Activated CD8-positive, alpha-beta memory T cell treated with anti-CD3 and anti-CD28 coated beads for 24 hours (primary cell): ENCODE measurements around the gene PSAT1.
"Not testable (repeated sequence)": the region's sequence is repeated elsewhere in the genome, so short reads cannot be mapped to it uniquely, and the experiment has no call there.

ENCODE experiments used
- DNase-seq: peaks from one replicate; pipeline ENCODE4 v3.0.0-alpha.2; 2020

PSAT1 gene

GRCh38 chr9:78296893-78297671 lies at the start of gene PSAT1:
Gene PSAT1, plus strand, starts transcription at chr9:78297125. Its CDS starts 86 bp downstream, at chr9:78297211.
- DNase-seq: peak; percentile 93

DNA sequence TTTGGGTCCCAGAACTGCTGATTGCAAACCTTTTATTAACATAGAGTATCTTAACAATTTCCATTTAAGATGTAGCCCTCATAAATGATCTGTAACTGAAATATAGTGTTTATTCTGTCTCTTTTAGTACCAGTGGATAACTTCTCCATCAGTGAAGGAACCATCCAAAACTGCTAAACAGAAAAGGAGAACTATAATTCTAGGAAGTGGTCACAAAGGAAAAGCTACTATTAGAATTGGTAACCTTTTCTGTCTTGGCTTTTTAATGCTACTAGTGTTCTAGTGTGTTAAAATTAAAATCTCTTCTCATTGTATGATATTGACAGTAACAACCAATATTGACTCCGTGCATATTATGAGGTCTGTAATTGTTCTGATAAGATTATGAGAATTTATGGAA lies 48.3 kb upstream of the PSAT1 start:
- DNase-seq: no peak

- no peak for DNase-seq
Observed at GRCh38 chr9:78249542-78249941, 47.4 kb upstream of the PSAT1 start.

DNA sequence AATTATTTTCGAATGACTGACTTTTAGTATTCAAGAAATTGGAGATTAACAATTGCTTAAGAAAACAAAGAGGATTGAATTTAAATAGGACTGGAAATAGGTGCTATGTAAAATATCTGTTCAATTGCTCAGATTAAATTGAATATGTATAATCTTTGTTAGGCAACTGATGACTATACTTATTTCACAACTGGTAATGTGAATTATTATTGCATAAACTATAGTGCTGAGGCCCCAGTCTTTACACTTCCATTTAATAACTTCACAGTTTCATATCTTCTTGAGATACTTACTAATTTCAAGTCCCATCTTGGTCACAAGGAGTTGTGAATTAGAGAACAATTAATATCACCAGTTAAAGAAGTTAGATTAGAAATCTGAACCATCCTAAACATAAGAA lies 44.3 kb upstream of the PSAT1 start:
- no peak for DNase-seq

DNA sequence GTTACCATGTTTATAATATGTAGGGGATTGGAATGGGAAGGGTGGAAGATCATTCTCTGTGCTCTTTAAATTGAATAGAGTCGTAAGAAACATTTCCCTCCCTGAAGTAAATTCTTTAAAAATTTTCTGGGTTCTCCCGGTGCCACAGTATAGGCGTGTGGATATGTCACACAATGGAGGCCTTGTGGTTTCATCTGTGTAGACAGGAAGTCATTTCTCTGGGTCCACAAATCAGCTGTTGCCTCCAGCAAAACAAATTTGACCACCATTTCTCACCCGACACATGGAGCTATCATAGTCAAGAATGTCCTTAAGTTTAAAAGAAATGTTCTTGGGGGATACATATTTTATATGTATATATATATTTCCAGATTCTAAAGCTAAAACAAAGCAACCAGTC lies 43.6 kb upstream of the PSAT1 start:
- DNase-seq: no peak

GRCh38 chr9:78261403-78262001 lies 35.4 kb upstream of the PSAT1 start:
- DNase-seq: no peak

DNA sequence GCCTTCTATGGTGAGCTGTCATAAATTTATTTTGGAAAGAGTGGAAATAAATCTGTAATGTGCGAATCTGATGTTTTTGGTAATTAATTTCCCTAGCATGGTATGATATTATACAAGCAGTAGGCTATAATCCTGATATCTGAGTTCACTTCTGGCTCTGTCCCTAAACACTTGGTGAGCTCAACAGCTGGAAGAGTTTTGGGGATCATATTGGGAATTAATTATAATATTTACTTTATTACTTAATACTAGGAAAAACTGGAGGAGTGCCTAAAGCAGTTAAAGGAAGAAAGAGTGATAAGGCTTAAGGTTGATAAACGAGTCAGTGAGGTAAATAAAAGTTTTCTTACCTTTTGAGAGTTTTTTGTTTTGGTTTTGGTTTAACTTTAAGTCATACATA lies 34.3 kb upstream of the PSAT1 start:
- no peak for DNase-seq

GRCh38 chr9:78267889-78268288 lies 29.0 kb upstream of the PSAT1 start:
- no peak for DNase-seq

GRCh38 chr9:78269784-78270183 lies 27.1 kb upstream of the PSAT1 start:
- DNase-seq: no peak

GRCh38 chr9:78272307-78272706 lies 24.6 kb upstream of the PSAT1 start:
- DNase-seq: no peak

DNA sequence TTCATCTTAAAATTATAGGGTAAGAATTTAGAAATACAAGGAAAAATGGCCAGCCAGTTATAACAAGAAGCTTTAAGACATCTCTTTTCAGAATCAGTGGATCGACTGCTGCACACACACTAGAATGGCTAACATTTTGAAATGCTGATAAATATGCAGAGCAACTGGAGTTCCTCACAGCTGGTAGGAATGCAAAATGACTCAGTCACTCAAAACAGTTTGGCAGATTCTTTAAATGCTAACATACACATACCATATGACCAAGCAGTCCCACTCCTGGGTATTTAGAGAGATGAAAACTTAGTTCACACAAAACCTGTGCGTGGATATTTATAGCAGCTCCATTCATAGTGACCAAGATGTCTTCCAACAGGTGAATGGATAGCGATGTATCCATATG lies 23.2 kb upstream of the PSAT1 start:
- DNase-seq: no peak

- DNase-seq: no peak
Observed at GRCh38 chr9:78278177-78278777, 18.6 kb upstream of the PSAT1 start.

DNA sequence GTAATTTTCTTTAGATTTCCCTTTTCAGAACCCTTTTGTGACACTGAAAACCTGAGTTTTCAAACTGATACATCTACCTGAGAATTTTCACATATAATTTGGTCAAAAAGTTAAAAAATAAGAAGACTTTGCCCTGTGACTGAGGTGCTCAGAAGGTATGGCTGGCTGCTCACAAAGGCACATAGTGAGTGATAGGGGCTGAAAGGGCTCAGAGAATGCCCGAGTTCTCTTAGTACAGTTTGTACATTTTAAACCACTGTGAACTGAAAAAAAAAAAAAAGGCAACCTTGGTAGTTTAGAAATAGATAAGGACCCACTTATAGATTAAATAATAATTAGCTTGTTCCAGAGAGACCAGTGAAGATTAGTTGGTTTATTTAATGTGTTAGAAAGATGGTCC lies 18.1 kb upstream of the PSAT1 start:
- no peak for DNase-seq

GRCh38 chr9:78280982-78281668 lies 15.8 kb upstream of the PSAT1 start:
- no peak for DNase-seq

- not testable (repeated sequence) for DNase-seq
Observed at GRCh38 chr9:78284181-78284580, 12.7 kb upstream of the PSAT1 start.

- no peak for DNase-seq
Observed at GRCh38 chr9:78286125-78286524, 10.8 kb upstream of the PSAT1 start.

GRCh38 chr9:78286946-78287388 lies 10.0 kb upstream of the PSAT1 start:
- DNase-seq: no peak

DNA sequence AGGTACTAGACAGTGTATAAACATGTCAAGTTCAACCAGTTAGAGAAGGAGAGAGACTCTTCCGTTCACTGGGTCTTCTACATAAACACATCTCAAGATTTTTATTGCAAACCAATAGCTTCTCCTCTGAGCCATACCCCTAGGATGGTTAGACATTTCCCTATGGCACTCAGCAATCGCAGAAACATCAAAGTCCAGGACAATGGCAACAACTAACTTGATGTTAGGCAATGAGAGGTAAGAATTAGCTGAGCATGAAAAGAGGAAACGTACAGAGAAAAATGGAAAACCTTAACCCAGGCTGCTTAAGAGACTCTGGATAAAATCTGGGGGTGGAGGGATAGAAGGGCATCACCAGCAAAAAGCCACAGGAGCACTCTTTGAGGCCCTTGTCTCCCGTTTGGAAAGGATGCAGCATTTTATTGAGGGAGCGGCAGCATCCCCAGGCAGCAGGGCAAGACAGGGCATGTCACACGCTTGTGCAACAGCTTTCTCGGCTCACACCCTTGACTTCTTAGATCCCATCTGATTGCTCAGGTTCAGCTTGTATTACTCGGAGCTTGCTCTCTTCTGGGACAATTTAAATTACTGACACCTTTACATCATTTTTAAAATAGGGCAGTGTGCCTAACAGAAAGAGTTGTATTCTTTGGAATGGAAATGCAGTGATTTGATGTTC lies 8.6 kb upstream of the PSAT1 start:
- DNase-seq: no peak

- no peak for DNase-seq
Observed at GRCh38 chr9:78289474-78289873, 7.5 kb upstream of the PSAT1 start.

DNA sequence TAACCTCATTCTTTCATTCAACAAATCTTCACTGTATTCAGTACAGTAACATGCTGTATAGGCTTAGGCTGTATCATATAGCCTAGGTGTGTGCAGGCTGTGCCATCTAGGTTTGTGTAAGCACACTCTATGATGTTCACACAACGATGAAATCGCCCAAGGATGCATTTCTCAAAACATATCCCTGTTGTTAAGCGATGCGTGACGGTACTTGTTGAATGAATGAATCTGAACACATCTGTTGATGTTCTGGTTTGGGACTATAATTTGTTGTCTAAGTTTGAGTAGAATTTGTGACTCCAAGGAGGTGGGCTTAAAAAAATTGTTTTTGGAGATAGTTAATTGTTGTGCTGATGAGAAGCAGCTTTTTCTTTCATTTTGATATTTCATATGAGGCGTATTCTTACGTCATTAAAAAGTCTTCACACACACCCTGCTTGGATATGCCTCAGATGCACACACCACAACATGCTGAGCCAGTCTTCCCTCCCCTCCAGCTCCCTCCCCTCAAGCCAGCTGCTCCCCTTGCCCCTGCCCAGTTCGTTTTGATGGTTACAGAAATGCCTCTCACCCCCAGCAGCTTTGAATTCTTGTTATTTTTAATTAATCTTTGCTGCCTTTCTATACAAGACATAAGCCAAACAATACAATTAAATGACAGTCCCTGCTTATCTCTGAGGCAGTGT lies 5.5 kb upstream of the PSAT1 start:
- DNase-seq: no peak

DNA sequence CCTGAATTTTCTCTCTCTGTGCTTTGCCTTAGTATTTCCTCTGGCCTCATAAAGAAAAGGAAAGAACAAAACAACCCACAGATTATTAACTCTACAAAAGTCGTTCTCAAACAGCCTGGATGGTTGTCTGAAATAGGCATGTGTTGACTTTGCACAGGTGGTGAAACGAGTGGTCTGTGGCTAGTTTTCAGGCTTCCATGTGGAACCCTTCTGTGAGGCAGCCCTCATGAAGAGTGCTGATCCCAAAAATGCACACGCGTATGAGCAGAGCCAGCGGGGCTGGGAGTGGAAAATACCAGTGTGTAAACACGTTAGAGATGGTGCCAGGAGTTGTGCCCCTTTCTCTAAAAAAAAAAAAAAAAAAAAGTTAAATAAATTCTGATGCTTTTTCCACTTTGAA lies 4.9 kb upstream of the PSAT1 start:
- DNase-seq: no peak

GRCh38 chr9:78292716-78293497 lies 4.0 kb upstream of the PSAT1 start:
- DNase-seq: peak; percentile 44
